Mammary epithelial cell (primary cell): Measurements from ENCODE around the gene AP3S2.

Experiments
- EZH2 ChIP-seq: IDR thresholded peaks from 2 replicates; pipeline ENCODE4 v1.6.1; 2012; ENCODE audit warnings: low read length, inconsistent platforms, borderline replicate concordance
- TF ChIP-seq, protein P1 (sequence below), 2 donors: IDR thresholded peaks in 1 of 2; conservative IDR thresholded peaks in 1 of 2; 2 replicates each; pipeline ENCODE4 v1.5.1; 2011 to 2012; ENCODE audit warnings: inconsistent platforms in 2 of 2, low read length in 2 of 2, mild to moderate bottlenecking in 2 of 2, control low read depth in 1 of 2, low read depth in 1 of 2; ENCODE audit not compliant: insufficient read depth in 1 of 2; ENCODE audit errors: extremely low read depth in 1 of 2

DNA sequence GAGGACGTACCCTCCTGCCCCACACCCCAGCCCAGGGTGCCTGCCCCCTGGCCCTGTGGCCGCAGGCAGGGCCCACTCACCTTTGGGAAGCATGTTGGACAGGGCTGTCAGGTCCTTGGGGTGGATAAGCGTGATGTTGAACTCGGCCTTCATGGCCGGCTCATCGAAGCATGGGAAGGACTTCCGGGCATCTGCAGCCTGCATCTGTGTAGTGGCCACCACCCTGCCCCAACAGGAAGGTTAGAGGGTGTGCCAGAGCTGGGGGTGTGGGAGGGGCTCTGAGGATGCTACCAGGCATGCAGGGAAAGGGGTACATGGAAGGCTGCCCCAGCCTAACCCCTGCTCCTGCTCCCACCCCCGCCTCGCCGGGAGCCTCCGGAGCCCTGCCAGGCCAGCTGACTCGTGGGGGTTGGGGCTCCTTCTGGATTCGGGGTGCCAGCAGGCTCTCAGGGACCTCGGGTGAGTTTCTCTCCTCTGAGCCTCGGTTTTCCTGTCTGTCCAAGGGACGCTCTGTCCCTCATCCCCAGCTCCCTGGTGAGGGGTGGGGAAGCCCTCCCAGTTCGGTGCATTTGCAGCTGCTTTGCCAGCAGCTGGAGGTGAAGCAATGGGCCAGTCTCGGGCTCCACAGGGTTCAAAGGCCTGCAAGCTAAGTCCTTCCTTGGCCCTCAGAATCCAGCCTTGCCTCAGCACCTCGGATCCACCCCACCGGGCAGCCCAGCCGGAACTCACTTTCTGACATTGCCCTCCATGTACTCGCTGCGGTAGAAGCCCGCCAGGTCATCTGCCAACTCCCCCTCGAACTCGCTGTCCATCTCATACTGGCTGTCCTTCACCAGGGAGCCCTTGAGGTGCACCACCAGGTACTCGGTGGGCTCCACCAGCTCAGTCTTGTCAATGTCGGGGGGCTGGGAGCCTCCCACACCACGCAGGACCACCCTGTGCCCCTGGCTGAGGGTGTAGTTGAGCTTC is 88.3 kb downstream of the AP3S2 start:
- TF ChIP-seq, protein P1, sequence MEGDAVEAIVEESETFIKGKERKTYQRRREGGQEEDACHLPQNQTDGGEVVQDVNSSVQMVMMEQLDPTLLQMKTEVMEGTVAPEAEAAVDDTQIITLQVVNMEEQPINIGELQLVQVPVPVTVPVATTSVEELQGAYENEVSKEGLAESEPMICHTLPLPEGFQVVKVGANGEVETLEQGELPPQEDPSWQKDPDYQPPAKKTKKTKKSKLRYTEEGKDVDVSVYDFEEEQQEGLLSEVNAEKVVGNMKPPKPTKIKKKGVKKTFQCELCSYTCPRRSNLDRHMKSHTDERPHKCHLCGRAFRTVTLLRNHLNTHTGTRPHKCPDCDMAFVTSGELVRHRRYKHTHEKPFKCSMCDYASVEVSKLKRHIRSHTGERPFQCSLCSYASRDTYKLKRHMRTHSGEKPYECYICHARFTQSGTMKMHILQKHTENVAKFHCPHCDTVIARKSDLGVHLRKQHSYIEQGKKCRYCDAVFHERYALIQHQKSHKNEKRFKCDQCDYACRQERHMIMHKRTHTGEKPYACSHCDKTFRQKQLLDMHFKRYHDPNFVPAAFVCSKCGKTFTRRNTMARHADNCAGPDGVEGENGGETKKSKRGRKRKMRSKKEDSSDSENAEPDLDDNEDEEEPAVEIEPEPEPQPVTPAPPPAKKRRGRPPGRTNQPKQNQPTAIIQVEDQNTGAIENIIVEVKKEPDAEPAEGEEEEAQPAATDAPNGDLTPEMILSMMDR (conservative IDR thresholded peaks at IDR 0.05 in 1 of 2, IDR thresholded peaks at IDR 0.05 in 1 of 2; ENCODE audit: extremely low read depth in 1 of 2, insufficient read depth in 1 of 2, low read depth in 1 of 2, low read length in 2 of 2) = no peak
- no peak for TF ChIP-seq EZH2
